SK-N-MC (cell line): ENCODE results near the gene METTL5.
"Not testable (repeated sequence)": the region's sequence is repeated elsewhere in the genome, so short reads cannot be mapped to it uniquely, and the experiment has no call there.

Source experiments
- DNase-seq: peaks from one replicate; pipeline ENCODE4 v3.0.0-alpha.2; 2011; ENCODE audit warnings: low read depth, low spot score
- H3K27ac ChIP-seq: fragments of 200-600 bp; sonication (generic); 2 replicates; pipeline ENCODE4 v1.5.1; 2016; ENCODE audit warnings: mixed run types
- H3K36me3 ChIP-seq: fragments of 200-600 bp; sonication (generic); 2 replicates; pipeline ENCODE4 v1.6.1; 2017; ENCODE audit warnings: antibody characterized with exemption, low read length, mixed read lengths; ENCODE audit not compliant: insufficient read depth
- H3K4me3 ChIP-seq: fragments of 200-600 bp; sonication (generic); 2 replicates; pipeline ENCODE4 v1.5.1; 2016
- H3K9ac ChIP-seq: fragments of 200-600 bp; sonication (generic); 2 replicates; pipeline ENCODE4 v1.8.0; 2017; ENCODE audit warnings: mixed run types, mixed read lengths; ENCODE audit not compliant: insufficient read length
- H3K9me3 ChIP-seq: fragments of 200-600 bp; sonication (generic); 2 replicates; pipeline ENCODE4 v1.6.1; 2017; ENCODE audit warnings: low read depth, mild to moderate bottlenecking, antibody characterized with exemption, low read length, moderate library complexity, mixed read lengths
- EZH2 ChIP-seq: fragments of 200-600 bp; sonication (generic); IDR thresholded peaks from one replicate; pipeline ENCODE4 v1.6.1; 2017; ENCODE audit warnings: antibody characterized with exemption
- FOXP2 ChIP-seq: optimal IDR thresholded peaks from 2 replicates; pipeline ENCODE3; 2011; ENCODE audit warnings: mild to moderate bottlenecking, moderate library complexity; ENCODE audit not compliant: insufficient read depth; ENCODE audit errors: extremely low read length, control extremely low read depth
- POLR2AphosphoS5 ChIP-seq: IDR thresholded peaks from 2 replicates; pipeline ENCODE4 v1.6.1; 2012; ENCODE audit warnings: mild to moderate bottlenecking, low read depth, low read length, borderline replicate concordance

METTL5 gene

DNA sequence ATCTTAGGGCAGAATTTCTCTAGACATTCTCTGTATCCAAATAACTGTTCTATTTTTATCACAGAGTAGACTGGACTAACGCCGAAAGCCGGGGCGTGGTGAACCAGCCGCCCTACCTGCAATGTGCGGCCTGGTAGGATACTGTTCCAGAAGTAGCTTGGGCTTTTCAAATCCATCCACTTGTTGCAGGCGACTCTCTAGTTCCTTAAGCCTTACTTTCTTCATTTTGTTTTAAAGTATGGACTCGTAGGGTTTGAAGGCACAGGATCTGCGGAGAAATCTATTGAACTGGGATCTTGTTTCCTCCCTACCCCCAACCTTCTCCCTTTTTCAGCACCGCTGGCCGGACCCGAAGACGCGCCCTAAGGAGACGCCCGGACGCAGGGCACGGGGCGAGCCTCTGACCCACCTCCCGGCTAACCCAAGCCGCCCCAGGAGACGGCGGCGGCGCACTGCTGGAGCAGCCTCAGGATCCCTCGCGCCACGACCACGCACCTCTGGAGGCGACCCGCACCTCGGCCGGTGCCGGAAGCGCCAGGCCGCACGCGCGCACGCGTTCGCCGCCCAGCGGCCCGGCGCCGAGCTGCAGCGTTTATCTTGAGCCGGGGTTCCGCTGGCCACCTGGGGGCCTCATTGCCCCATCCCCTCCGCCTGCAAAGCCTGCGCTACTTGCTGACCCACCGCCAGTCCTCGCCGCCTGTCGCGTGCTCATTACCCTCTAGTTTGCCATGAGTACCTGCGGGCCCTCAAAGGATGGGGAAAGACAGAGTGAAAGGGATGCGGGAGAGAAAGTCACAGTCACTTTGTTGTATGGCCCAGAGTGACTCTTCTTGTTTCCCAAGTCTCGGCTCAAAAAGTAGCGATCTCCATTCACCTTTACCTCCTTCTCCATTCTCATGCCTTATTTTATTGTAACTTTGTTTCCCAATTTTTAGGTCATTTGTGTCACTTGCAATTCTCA, at the start of gene METTL5:
TSS of gene METTL5 (minus strand) at position 533 of the 961 bp plus-strand sequence. CDS start at position 225, 308 bp downstream.
- Histone ChIP-seq H3K36me3 (peaks cover 22% of the 10 kb centered on the region), H3K27ac (no peak within 1 kb of the TSS)
- TF ChIP-seq POLR2AphosphoS5 (peak; percentile 85), EZH2 (no peak)

DNA sequence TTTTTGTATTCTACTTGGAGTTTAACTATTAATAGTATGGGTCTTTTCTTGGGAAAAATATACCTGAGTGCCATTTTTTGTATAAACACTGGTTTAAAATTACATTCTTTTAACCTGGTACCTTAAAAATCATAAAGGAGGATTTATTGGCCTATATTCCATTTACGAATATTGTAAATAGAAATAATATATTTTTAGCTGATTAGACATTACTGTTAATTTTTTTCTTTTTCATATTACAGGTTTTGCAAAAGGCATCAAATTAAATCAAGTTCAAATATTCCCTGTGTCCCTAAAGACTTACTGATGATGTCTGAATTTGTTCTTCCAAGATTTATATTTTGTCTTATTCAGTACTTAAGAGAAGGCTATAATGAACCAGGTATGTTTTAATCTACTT, 47.3 kb upstream of the METTL5 start:
- DNase-seq = no peak
- H3K9ac ChIP-seq = no peak overlapping the region
- no peaks in the 10 kb centered on the region for H3K9me3 ChIP-seq
- no peak overlapping the region for H3K27ac ChIP-seq
- H3K36me3 ChIP-seq = no peaks in the 10 kb centered on the region
- no peak overlapping the region for H3K4me3 ChIP-seq
- TF ChIP-seq EZH2 (no peak), POLR2AphosphoS5 (no peak), FOXP2 (no peak)

More for the DNA sequence above, at the start of gene METTL5:
- H3K9ac ChIP-seq = peak within 1 kb of the TSS; percentile 93
- no peak for DNase-seq
- peak within 1 kb of the TSS; percentile 97 for H3K4me3 ChIP-seq
- H3K9me3 ChIP-seq = no peaks in the 10 kb centered on the region

DNA sequence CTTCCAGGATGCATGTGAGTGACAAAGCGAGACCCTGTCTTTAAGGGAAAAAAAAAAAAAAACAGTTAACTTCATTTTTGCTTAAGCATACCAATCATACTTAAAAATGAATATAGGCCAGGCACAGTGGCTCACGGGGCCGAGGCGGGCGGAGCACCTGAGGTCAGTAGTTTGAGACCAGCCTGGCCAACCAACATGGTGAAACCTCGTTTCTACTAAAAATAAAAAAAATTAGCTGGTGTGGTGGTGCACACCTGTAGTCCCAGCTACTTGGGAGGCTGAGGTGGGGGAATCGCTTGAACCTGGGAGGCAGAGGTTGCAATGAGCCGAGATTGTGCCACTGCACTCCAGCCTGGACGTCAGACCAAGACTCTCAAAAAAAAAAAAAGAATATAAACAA, 46.7 kb upstream of the METTL5 start:
- DNase-seq, H3K4me3 ChIP-seq: not testable (repeated sequence)

DNA sequence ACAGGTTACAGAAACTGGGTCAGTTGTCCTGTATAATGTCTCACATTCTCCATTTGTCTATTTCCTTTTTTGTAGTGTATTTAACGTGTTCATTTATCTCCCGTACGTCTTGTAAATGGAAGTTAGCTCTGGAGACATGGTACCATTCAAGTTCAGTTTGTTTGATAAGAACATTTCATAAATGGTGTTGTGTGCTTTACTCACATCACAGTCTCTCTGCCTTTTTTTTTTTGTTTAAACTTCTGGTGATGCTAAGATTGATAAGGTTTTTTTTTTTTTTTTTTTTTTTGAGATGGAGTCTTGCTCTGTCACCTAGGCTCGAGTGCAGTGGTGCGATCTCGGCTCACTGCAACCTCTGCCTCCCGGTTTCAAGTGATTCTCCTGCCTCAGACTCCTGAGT, 44.2 kb upstream of the METTL5 start:
- Histone ChIP-seq H3K36me3 (no peaks in the 10 kb centered on the region), H3K27ac (peak overlapping the region; percentile 55), H3K9ac (no peak overlapping the region), H3K4me3 (no peak overlapping the region), H3K9me3 (no peaks in the 10 kb centered on the region)
- TF ChIP-seq POLR2AphosphoS5 (no peak), FOXP2 (no peak), EZH2 (no peak)
- no peak for DNase-seq

More for the DNA sequence above, 46.7 kb upstream of the METTL5 start:
- H3K27ac ChIP-seq, H3K36me3 ChIP-seq, H3K9ac ChIP-seq, H3K9me3 ChIP-seq: not testable (repeated sequence)

DNA sequence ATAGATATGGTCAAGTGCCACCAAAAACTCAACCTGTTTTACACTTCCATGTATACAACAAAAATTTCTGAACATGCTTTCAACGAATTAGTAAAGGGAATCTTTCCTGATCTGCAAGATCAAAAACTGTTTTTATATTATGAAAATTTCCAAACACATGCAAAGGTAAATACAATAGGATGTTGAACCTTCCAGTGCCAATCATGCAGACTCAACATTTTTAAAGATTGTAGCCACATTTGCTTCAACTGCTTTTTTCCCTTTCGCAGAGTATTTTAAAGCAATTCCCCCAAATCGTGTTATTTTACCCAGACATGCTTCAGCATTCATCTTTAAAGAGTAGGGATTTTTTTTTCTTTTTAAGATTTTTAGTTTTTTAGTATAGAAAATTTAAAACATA, 42.9 kb upstream of the METTL5 start:
- DNase-seq = no peak
- TF ChIP-seq EZH2 (no peak), POLR2AphosphoS5 (no peak), FOXP2 (no peak)
- Histone ChIP-seq H3K4me3 (no peak overlapping the region), H3K9me3 (no peaks in the 10 kb centered on the region), H3K36me3 (no peaks in the 10 kb centered on the region), H3K9ac (no peak overlapping the region), H3K27ac (no peak overlapping the region)

DNA sequence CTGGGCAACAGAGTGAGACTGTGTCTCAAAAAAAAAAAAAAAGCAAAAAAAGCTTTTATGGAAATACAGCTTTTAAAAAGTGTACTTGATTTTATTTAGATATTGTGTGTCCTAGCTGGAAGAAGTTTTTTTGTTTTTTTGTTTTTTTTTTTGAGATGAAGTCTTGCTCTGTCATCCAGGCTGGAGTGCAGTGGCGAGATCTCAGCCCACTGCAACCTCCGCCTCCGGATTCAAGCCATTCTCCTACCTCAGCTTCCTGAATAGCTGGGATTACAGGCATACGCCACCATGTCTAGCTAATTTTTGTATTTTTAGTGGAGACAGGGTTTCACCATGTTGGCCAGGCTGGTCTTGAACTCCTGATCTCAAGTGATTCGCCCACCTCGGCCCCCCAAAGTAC, 41.5 kb upstream of the METTL5 start:
- not testable (repeated sequence) for H3K9me3 ChIP-seq, H3K9ac ChIP-seq, H3K36me3 ChIP-seq, H3K27ac ChIP-seq, H3K4me3 ChIP-seq, DNase-seq

DNA sequence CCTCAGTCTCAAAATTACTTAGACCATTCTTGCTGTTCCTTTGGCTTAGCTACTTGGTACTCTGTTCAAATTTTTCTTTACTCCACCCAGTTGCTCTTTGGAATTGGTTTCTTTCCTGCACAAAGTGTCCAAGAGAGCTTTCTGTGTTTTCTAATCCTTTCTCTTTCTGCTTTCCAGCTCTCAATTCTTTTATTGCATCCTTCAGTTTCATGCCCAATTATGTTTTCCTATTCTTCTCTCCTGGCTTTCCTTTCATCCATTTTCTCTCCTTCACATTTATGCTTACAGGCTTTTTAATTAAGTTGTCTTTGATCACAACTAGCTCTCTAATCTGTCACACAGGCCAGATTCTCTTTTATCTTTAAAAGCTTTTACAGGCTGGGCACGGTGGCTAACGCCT, 40.8 kb upstream of the METTL5 start:
- no peak overlapping the region for H3K4me3 ChIP-seq
- no peak overlapping the region for H3K27ac ChIP-seq
- no peaks in the 10 kb centered on the region for H3K9me3 ChIP-seq
- no peak for DNase-seq
- TF ChIP-seq FOXP2 = no peak
- no peak for TF ChIP-seq POLR2AphosphoS5
- TF ChIP-seq EZH2 = no peak
- H3K9ac ChIP-seq = no peak overlapping the region
- no peaks in the 10 kb centered on the region for H3K36me3 ChIP-seq

DNA sequence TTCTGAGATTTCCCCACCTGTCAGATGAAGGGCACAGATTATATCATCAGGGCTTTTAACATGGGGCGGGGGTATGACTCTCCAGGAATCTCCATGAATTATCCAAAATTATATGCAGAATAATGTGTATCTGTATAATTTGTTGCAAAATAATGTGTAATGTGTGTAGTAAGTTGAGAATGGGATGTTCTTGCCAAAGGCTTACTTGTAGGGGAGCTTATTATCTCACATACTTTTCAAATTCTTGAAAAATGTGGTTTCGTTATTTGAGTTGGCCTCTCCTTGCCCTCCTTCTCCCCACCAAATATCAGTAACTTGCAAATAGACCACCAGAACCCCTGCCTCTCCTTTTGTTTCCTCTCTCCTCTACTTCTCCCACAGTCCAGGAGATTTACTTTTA, 38.1 kb upstream of the METTL5 start:
- Histone ChIP-seq H3K4me3 (no peak overlapping the region), H3K36me3 (no peaks in the 10 kb centered on the region), H3K27ac (peak overlapping the region; percentile 28; the same call in 1 of the 2 replicates), H3K9me3 (no peaks in the 10 kb centered on the region), H3K9ac (no peak overlapping the region)
- no peak for TF ChIP-seq POLR2AphosphoS5
- no peak for TF ChIP-seq FOXP2
- no peak for TF ChIP-seq EZH2
- no peak for DNase-seq

DNA sequence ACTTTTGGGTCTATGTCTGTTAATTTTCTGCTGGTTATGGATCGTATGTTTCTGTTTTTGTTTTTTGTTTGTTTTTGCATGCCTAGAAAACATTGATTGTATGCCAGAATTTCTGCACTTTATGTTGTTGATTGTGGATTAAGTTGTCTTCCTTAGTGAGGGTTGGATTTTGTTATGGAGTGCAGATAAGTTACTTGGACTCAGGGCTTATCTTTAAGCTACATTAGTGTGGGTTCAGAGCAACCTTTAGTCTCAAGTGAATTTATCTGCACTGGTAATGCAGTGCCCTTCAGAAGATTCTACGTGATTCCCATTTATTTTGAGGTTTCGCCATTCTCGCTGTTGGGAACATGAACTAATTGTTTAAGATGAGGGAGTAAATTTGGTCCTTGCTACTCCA, 35.4 kb upstream of the METTL5 start:
- Histone ChIP-seq H3K27ac (no peak overlapping the region), H3K4me3 (no peak overlapping the region), H3K9ac (no peak overlapping the region), H3K36me3 (no peaks in the 10 kb centered on the region), H3K9me3 (no peaks in the 10 kb centered on the region)
- DNase-seq = no peak
- TF ChIP-seq EZH2 (no peak), FOXP2 (no peak), POLR2AphosphoS5 (no peak)

DNA sequence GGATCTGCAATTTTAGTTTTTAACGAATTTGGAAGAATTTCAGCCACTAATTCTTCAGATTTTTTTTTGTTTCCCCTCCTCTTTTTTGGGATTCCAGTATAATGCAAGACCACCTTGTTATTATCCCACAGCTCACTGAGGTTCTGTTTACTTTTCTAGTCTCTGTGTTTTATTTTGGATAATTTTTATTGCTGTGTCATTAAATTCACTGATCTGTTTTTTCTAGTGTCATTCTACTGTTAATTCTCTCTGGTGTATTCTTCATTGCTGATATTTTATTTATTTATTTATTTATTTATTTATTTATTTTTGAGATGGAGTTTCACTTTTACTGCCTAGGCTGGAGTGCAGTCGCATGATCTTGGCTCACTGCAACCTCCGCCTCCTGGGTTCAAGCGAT, 34.7 kb upstream of the METTL5 start:
- no peak for DNase-seq
- Histone ChIP-seq H3K36me3 (no peaks in the 10 kb centered on the region), H3K4me3 (no peak overlapping the region), H3K27ac (no peak overlapping the region), H3K9me3 (no peaks in the 10 kb centered on the region), H3K9ac (no peak overlapping the region)
- TF ChIP-seq EZH2 (no peak), POLR2AphosphoS5 (no peak), FOXP2 (no peak)

DNA sequence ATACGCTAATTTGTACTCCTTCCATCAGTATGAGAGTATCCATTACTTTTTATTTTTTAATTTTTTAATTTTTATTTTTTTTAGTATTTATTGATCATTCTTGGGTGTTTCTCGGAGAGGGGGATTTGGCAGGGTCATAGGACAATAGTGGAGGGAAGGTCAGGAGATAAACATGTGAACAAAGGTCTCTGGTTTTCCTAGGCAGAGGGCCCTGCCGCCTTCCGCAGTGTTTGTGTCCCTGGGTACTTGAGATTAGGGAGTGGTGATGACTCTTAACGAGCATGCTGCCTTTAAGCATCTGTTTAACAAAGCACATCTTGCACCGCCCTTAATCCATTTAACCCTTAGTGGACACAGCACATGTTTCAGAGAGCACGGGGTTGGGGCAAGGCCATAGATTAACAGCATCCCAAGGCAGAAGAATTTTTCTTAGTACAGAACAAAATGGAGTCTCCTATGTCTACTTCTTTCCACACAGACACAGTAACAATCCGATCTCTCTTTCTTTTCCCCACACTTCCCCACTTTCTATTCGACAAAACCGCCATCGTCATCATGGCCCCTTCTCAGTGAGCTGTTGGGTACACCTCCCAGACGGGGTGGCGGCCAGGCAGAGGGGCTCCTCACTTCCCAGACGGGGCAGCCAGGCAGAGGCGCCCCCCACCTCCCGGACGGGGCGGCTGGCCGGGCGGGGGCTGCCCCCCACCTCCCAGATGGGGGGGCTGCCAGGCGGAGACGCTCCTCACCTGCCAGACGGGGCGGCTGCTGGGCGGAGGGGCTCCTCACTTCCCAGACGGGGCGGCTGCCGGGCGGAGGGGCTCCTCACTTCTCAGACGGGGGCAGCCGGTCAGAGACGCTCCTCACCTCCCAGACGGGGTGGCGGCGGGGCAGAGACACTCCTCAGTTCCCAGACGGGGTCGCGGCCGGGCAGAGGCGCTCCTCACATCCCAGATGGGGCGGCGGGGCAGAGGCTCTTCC, 30.9 kb upstream of the METTL5 start:
- H3K9me3 ChIP-seq, H3K4me3 ChIP-seq, H3K27ac ChIP-seq, DNase-seq, H3K9ac ChIP-seq, H3K36me3 ChIP-seq: not testable (repeated sequence)
